Panc1 (cell line): ENCODE measurements around the gene C1QC.
A peak's percentile ranks its signal among the peaks of the same experiment; 100 is the strongest.

Experiments used
- POLR2AphosphoS5 ChIP-seq: IDR thresholded peaks from 2 replicates; pipeline ENCODE4 v1.6.1; 2012; ENCODE audit warnings: mild to moderate bottlenecking, low read depth, low read length, moderate library complexity
- TF ChIP-seq, protein P1 (sequence below): fragments of 450-650 bp; IDR thresholded peaks from 2 replicates; pipeline ENCODE4 v1.5.1; 2017; ENCODE audit warnings: mild to moderate bottlenecking
- TF ChIP-seq, protein P2 (sequence below), 2 experiments: IDR thresholded peaks; 2 replicates each; pipeline ENCODE4 v1.6.1; 2011 to 2012; ENCODE audit warnings: low read depth in 2 of 2, control low read depth in 1 of 2, low read length in 1 of 2, mild to moderate bottlenecking in 1 of 2, moderate library complexity in 1 of 2; ENCODE audit not compliant: insufficient read depth in 1 of 2

DNA sequence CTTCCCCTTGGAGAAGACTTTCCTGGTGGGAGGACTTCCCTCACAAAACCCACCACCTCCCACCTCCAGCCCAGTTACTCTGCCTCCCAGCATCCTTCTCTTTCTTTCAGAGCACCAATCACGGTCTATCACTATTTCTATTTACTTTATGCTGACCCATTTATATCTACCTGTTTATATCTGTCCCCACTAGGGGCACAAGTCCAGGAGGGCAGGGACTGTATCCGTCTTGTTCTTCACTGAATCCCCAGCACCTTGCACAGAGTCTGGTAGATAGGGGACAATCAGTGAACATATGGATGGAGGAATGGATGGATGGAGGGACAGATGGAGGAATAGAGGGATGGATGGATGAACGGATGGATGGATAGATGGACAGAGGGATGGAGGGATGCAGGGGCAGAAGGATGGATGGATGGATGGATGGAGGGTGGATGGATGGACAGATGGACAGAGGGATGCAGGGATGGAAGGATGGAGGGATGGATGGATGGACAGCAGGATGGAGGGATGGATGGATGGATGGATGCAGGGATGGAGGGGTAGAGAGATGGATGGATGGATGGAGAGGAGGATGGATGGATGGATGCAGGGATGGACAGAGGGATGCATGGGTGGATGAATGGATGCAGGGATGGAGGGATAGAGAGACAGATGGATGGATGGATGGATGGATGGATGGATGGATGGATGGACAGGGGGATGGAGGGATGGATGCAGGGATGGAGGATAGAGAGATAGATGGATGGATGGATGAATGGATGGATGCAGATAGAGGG, 15.1 kb downstream of the C1QC start:
- TF ChIP-seq, protein P1, sequence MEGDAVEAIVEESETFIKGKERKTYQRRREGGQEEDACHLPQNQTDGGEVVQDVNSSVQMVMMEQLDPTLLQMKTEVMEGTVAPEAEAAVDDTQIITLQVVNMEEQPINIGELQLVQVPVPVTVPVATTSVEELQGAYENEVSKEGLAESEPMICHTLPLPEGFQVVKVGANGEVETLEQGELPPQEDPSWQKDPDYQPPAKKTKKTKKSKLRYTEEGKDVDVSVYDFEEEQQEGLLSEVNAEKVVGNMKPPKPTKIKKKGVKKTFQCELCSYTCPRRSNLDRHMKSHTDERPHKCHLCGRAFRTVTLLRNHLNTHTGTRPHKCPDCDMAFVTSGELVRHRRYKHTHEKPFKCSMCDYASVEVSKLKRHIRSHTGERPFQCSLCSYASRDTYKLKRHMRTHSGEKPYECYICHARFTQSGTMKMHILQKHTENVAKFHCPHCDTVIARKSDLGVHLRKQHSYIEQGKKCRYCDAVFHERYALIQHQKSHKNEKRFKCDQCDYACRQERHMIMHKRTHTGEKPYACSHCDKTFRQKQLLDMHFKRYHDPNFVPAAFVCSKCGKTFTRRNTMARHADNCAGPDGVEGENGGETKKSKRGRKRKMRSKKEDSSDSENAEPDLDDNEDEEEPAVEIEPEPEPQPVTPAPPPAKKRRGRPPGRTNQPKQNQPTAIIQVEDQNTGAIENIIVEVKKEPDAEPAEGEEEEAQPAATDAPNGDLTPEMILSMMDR = peak; percentile 52
- no peak for TF ChIP-seq POLR2AphosphoS5
- TF ChIP-seq, protein P2, sequence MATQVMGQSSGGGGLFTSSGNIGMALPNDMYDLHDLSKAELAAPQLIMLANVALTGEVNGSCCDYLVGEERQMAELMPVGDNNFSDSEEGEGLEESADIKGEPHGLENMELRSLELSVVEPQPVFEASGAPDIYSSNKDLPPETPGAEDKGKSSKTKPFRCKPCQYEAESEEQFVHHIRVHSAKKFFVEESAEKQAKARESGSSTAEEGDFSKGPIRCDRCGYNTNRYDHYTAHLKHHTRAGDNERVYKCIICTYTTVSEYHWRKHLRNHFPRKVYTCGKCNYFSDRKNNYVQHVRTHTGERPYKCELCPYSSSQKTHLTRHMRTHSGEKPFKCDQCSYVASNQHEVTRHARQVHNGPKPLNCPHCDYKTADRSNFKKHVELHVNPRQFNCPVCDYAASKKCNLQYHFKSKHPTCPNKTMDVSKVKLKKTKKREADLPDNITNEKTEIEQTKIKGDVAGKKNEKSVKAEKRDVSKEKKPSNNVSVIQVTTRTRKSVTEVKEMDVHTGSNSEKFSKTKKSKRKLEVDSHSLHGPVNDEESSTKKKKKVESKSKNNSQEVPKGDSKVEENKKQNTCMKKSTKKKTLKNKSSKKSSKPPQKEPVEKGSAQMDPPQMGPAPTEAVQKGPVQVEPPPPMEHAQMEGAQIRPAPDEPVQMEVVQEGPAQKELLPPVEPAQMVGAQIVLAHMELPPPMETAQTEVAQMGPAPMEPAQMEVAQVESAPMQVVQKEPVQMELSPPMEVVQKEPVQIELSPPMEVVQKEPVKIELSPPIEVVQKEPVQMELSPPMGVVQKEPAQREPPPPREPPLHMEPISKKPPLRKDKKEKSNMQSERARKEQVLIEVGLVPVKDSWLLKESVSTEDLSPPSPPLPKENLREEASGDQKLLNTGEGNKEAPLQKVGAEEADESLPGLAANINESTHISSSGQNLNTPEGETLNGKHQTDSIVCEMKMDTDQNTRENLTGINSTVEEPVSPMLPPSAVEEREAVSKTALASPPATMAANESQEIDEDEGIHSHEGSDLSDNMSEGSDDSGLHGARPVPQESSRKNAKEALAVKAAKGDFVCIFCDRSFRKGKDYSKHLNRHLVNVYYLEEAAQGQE (IDR thresholded peaks at IDR 0.05; ENCODE audit: insufficient read depth in 1 of 2, low read depth in 2 of 2, low read length in 1 of 2) = no peak
